ENCODE data around the gene KTN1.
A peak's percentile ranks its signal among the peaks of the same experiment; 100 is the strongest.

Gene KTN1

DNA sequence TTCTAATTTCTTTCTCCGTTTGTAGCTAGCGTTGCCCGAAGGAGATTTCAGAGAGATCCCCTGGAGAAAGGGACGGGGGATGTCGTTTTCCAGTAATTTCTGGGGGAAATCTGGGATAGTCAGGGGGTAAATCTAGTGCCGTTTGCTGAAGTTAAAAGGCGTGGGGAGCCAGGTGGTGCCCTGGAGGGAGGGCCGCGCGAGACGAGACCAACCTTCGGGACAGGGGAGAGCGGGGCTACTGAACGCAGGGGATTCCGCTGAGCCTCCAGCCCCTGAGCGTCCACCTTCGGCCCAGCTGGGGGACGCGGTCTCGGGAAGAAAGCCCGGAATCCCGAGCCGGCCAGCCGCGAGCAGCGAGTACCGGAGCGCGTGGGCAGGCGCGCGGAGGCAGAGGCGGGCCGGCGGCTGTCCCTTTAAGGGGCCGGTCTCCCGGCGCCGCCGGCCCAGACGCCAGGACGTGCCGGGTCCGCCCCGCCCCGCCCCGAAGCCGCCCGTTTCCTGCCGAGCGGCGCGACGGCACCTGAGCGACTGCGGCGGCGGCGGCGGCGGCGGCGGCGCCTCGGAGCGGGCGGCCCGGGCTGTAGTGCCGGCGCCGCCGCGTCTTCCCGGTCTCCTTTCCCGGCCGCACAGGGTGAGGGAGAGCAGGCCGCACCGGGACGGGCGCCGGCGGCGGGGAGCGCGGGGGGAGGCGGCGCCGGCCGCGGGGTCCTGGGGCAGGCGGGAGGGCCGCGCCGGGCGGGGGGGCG lies at the start of gene KTN1:
KTN1 (plus strand) TSS at position 484 of the 746 bp plus-strand sequence. CDS start 31,842 bp downstream, outside the sequence.
- peak; percentile 85 to 86 for DNase-seq

GRCh38 chr14:55530464-55530863 lies 49.5 kb upstream of the KTN1 start:
- DNase-seq = no peak

DNA sequence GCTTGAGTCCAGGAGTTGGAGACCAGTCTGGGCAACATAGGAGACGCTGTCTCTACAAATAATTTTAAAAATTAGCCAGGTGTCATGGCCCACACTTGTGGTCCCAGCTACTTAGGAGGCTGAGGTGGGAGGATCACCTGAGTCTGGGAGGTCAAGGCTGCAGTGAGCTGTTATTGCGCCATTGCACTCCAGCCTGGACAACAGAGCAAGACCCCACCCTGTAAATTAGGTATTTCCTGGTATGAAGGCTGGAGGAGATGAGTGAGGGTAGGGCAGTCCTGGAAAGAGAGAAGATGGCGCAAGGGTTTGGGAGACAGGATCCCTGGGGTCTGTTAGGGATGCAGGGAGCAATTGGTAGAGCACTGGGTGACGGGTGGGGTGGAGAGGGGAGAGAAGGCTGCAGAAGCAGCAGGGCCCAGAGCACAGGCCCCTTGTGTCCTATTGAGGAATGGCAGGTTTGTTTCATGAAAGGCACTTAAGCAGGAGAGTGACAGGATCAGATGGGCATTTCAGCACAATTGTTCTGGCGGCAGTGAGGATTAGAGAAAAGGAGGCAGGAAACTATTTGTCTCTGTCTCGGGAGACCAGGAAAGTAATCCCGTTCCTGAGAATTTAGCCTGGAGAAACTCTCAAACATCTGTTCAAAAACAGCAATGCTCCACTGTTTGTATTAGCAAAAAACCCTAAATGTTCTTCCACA lies 47.2 kb upstream of the KTN1 start:
- DNase-seq = no peak

GRCh38 chr14:55533960-55534359 lies 46.0 kb upstream of the KTN1 start:
- DNase-seq = no peak

- DNase-seq = no peak
Measured at GRCh38 chr14:55535516-55536203, 44.3 kb upstream of the KTN1 start.

DNA sequence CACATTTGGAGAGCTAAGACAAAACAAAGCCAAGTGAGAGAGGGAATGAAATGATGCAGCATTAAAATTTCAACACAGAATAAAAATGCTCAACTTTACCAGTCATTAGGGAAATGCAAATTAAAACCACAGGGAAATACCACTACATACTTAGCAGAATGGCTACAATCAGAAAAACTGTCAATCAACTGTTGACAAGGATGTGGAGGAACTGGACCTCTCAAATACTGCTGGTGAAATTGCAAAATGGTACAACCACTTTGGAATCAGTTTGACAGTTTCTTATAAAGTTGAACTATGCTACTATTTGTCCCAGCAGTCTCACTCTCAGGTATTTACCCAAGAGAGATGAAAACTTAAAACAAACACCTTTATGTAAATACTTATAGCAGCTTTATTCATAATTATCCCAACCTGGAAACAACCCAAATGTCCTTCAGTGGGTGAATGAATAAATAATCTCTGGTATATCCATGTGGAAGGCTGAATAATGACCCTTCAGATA lies 43.8 kb upstream of the KTN1 start:
- DNase-seq = no peak

DNA sequence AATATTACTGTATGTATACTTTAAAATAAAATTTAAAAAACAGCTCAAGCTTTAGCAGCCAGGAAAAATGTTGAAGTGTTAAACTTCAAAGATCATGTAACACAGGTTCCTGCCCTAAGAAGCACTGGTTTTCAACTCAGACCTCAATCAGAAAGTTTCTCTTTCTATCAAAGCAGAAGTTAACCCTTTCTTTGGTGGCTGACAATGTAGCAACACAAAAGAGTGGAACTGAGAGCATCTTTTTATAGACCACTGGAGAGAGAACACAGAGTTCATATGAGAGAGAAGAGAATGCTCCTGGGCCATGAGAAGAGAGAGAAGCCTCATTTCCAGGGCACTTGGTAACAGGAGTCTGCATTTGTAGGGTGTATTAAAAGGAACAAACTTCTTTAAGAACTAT lies 42.2 kb upstream of the KTN1 start:
- no peak for DNase-seq

GRCh38 chr14:55539975-55540374 lies 40.0 kb upstream of the KTN1 start:
- DNase-seq = no peak

- DNase-seq = no peak
Measured at GRCh38 chr14:55540847-55541773, 38.9 kb upstream of the KTN1 start.

DNA sequence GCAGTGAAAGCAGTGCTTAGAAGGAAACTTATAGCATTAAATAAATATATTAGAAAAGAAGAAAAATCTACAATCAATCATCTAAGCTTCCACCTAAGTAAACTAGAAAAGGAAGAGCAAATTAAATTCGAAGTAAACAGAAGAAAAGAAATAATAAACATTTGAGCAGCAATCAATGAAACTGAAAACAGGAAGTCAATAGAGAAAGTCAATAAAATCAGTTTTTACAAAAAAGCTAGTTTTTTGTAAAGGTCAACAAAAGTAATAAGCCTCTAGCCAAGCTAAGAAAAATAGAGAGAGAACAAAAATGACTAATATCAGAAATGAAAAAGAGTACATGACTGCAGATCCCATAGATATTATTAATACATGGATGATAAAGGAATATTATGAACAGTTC lies 34.2 kb upstream of the KTN1 start:
- no peak for DNase-seq

DNA sequence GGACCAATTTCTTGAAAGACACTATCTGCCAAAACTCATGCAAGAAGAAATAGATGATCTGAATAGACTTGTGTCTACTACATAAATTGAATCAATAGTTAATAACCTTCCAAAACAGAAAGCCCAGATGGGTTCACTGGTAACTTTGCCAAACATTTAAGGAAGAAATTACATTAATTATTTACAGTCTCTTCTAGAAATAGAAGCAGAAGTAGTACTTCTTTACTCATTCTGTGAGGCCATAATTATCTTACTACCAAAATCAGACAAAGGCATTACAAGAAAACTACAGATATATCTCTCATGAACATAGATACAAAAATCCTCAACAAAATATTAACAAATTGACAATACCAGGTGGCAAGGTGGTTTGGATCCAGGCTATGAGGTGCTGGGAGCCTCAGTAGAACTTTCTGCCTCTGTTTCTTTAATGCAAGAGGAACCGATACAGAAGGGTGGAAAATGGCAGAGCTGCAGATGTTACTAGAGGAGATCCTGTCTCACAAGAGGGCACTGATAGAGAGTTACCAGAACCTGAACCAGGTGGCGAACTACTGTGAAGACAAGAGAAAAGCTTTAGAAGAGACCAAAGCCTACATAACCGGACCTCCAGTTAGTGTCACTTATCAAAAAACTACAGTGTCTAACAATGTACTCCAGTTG lies 33.7 kb upstream of the KTN1 start:
- no peak for DNase-seq

GRCh38 chr14:55547650-55548315 lies 32.2 kb upstream of the KTN1 start:
- no peak for DNase-seq

DNA sequence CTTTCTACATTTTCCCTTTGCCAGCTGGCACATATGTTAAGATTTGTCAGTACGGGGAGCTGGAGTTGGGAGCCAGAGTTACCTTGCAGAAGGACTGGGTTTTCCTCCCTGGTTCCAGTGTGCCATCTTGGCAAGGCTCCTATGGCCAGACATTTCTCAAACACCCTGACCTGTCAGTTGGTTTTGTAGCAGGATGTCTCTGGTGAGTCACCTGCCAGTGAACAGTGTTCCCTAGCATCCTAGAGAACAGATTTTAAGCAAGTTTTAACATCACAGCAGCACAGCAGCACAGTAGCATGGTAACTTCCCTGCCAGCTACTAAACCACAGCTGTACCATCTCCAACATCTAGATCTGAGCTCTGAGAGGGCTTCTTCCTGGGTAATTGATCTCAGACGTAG lies 26.2 kb upstream of the KTN1 start:
- no peak for DNase-seq

DNA sequence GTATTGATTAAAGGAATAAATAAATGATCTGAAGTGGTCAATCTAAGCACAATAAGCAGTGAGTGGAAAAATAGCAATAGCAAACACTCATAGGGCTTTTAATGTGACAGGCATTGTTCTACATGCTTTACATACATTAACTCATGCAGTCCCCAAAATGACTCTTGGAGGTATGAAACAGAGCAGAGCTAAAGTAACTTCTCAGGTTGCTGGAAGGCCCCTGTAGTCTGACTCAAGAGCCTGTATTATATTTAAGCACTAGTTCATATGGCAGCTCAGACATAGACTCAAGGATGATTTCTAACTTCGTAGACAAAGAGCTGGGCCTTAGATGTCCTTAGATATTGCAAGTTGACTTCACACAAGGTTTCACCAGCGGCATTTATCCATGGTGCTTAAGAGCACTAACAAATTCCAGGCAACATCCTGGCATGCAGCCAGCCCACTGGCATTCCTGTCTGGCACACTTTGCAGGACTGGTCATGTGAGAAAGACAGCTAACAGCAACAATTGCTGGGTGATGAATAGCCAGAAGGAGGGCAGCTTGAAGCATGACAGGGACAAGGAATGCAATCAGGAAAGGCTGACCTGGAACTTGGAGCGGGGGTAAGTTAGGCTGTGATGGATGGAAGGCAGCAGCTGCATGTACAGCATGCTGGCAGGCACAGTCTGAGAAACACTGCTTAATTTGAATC lies 22.9 kb upstream of the KTN1 start:
- DNase-seq = peak in 1 of 2 experiments; percentile 48

DNA sequence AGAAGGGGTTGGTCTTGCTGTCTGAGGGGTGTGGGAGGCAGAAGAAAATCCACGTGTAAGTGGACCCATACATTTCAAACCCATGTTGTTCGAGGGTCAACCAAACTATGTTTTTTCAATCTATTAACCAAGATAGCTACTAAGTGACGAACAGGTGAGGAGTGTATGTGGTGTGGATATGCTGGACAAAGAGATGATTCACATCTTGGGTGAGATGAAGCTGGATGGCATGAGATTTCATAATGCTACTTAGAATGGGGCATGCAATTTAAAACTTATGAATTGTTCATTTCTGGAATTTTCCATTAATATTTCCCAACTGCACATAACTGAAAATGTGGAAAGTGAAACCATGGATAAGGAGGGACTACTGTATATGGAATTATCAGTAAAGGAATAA lies 17.9 kb upstream of the KTN1 start:
- DNase-seq = no peak

GRCh38 chr14:55568618-55569017 lies 11.4 kb upstream of the KTN1 start:
- DNase-seq = no peak

GRCh38 chr14:55571125-55571889 lies 8.7 kb upstream of the KTN1 start:
- no peak for DNase-seq

GRCh38 chr14:55572578-55572977 lies 7.4 kb upstream of the KTN1 start:
- peak; percentile 41 to 72 for DNase-seq

- DNase-seq = no peak
Measured at GRCh38 chr14:55574988-55575387, 5.0 kb upstream of the KTN1 start.

GRCh38 chr14:55577229-55577628 lies 2.8 kb upstream of the KTN1 start:
- no peak for DNase-seq
